Measurements from ENCODE around the gene SGSM1. TPM values are rescaled to one million over a fixed set of nuclear protein-coding genes. Genes with fewer than 3 reads are reported as not detected.
A peak's percentile ranks its signal among the peaks of the same experiment; 100 is the strongest.

SGSM1 gene
- total and polyA plus RNA-seq, 2 donors (not counting 1 experiment from before 2014, with no cell fraction given) = not detected

- TF ChIP-seq CTCF (conservative IDR thresholded peaks at IDR 0.05 in 1 of 2, IDR thresholded peaks at IDR 0.05 in 1 of 2; ENCODE audit: low read depth in 1 of 2, low read length in 2 of 2) (no peak), EZH2 (IDR thresholded peaks at IDR 0.05; ENCODE audit: low read length, missing control alignments) (no peak)
- Histone ChIP-seq H3K4me3 (replicated peaks in 1 of 4; ENCODE audit: control extremely low read depth in 1 of 4, insufficient read depth in 1 of 4, low read depth in 3 of 4, low read length in 4 of 4) (no peak overlapping the region), H3K9ac (ENCODE audit: insufficient read depth, low read length) (no peak overlapping the region), H4K20me1 (ENCODE audit: control insufficient read depth, extremely low read depth, insufficient read depth, low read length) (no peaks in the 10 kb centered on the region), H3K27me3 (ENCODE audit: control insufficient read depth, insufficient read depth, low read length) (peaks cover 2% of the 10 kb centered on the region), H3K9me3 (ENCODE audit: control insufficient read depth, insufficient read depth, low read depth, low read length) (no peaks in the 10 kb centered on the region), H3K4me1 (ENCODE audit: control insufficient read depth, extremely low read depth, insufficient read depth, low read length) (no peaks in the 10 kb centered on the region), H3K4me2 (ENCODE audit: extremely low read depth, insufficient read depth, low read length) (no peak overlapping the region), H2AFZ (ENCODE audit: low read length) (no peak overlapping the region), H3K79me2 (ENCODE audit: control insufficient read depth, insufficient read depth, low read length) (no peaks in the 10 kb centered on the region), H3K36me3 (ENCODE audit: control insufficient read depth, insufficient read depth, low read length) (no peaks in the 10 kb centered on the region), H3K27ac (ENCODE audit: insufficient read depth, low read length) (no peak overlapping the region)
- DNase-seq (ENCODE audit: low read depth in 2 of 2) = no peak
These were observed 4.0 kb upstream of the SGSM1 start for GRCh38 chr22:24801901-24802465.

- no peak overlapping the region for H3K4me3 ChIP-seq (replicated peaks in 1 of 4; ENCODE audit: control extremely low read depth in 1 of 4, insufficient read depth in 1 of 4, low read depth in 3 of 4, low read length in 4 of 4)
- H3K9ac ChIP-seq (ENCODE audit: insufficient read depth, low read length) = no peak overlapping the region
- peak; percentile 15 to 29 for DNase-seq (ENCODE audit: low read depth in 2 of 2)
- no peak overlapping the region for H3K27ac ChIP-seq (ENCODE audit: insufficient read depth, low read length)
- no peaks in the 10 kb centered on the region for H4K20me1 ChIP-seq (ENCODE audit: control insufficient read depth, extremely low read depth, insufficient read depth, low read length)
- TF ChIP-seq CTCF (conservative IDR thresholded peaks at IDR 0.05 in 1 of 2, IDR thresholded peaks at IDR 0.05 in 1 of 2; ENCODE audit: low read depth in 1 of 2, low read length in 2 of 2) (peak; percentile 74 to 98), EZH2 (IDR thresholded peaks at IDR 0.05; ENCODE audit: low read length, missing control alignments) (no peak)
- peaks cover 2% of the 10 kb centered on the region for H3K27me3 ChIP-seq (ENCODE audit: control insufficient read depth, insufficient read depth, low read length)
- no peaks in the 10 kb centered on the region for H3K79me2 ChIP-seq (ENCODE audit: control insufficient read depth, insufficient read depth, low read length)
- no peak overlapping the region for H2AFZ ChIP-seq (ENCODE audit: low read length)
- H3K4me1 ChIP-seq (ENCODE audit: control insufficient read depth, extremely low read depth, insufficient read depth, low read length) = no peaks in the 10 kb centered on the region
- no peak overlapping the region for H3K4me2 ChIP-seq (ENCODE audit: extremely low read depth, insufficient read depth, low read length)
- H3K9me3 ChIP-seq (ENCODE audit: control insufficient read depth, insufficient read depth, low read depth, low read length) = no peaks in the 10 kb centered on the region
- no peaks in the 10 kb centered on the region for H3K36me3 ChIP-seq (ENCODE audit: control insufficient read depth, insufficient read depth, low read length)
These were observed 2.9 kb upstream of the SGSM1 start for GRCh38 chr22:24803064-24803542.

- no peak overlapping the region for H2AFZ ChIP-seq (ENCODE audit: low read length)
- no peaks in the 10 kb centered on the region for H4K20me1 ChIP-seq (ENCODE audit: control insufficient read depth, extremely low read depth, insufficient read depth, low read length)
- H3K4me1 ChIP-seq (ENCODE audit: control insufficient read depth, extremely low read depth, insufficient read depth, low read length) = no peaks in the 10 kb centered on the region
- no peak overlapping the region for H3K4me2 ChIP-seq (ENCODE audit: extremely low read depth, insufficient read depth, low read length)
- H3K4me3 ChIP-seq (replicated peaks in 1 of 4; ENCODE audit: control extremely low read depth in 1 of 4, insufficient read depth in 1 of 4, low read depth in 3 of 4, low read length in 4 of 4) = no peak overlapping the region
- TF ChIP-seq CTCF (conservative IDR thresholded peaks at IDR 0.05 in 1 of 2, IDR thresholded peaks at IDR 0.05 in 1 of 2; ENCODE audit: low read depth in 1 of 2, low read length in 2 of 2) (no peak), EZH2 (IDR thresholded peaks at IDR 0.05; ENCODE audit: low read length, missing control alignments) (no peak)
- no peak for DNase-seq (ENCODE audit: low read depth in 2 of 2)
- H3K27ac ChIP-seq (ENCODE audit: insufficient read depth, low read length) = no peak overlapping the region
- no peaks in the 10 kb centered on the region for H3K36me3 ChIP-seq (ENCODE audit: control insufficient read depth, insufficient read depth, low read length)
- H3K27me3 ChIP-seq (ENCODE audit: control insufficient read depth, insufficient read depth, low read length) = peaks cover 2% of the 10 kb centered on the region
- H3K9ac ChIP-seq (ENCODE audit: insufficient read depth, low read length) = no peak overlapping the region
- H3K79me2 ChIP-seq (ENCODE audit: control insufficient read depth, insufficient read depth, low read length) = no peaks in the 10 kb centered on the region
- H3K9me3 ChIP-seq (ENCODE audit: control insufficient read depth, insufficient read depth, low read depth, low read length) = no peaks in the 10 kb centered on the region
These were observed 621 bp downstream of the SGSM1 start for GRCh38 chr22:24806663-24807001.

Measured in fibroblast of lung (primary cell).